ENCODE measurements around the gene TLR9. TPM values are rescaled to one million over a fixed set of nuclear protein-coding genes. Genes with fewer than 3 reads are reported as not detected.

Gene TLR9
- total RNA-seq, 2 donors from 2014 or later = 0.25 to 0.27 TPM

DNA sequence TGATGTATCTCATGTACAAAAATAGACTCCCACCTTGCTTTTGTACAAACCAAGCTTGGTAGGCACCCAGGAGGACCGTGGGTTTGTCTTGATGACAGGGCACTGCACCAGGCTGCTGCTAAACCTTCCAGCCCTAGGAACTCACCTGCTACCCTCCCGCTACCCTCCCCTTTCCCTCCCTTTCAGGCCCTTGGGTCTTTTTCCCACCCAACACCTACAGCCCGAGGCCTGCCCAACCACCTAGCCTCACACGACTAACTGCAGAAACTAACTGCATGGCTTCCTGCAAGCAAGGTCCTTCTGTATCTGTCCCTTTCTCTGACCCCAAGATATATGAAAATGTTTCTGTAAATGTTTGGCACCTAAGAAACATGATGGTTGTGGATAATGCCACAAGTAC, 31.2 kb upstream of the TLR9 start:
- H3K27me3 ChIP-seq = no peaks in the 10 kb centered on the region
- H3K27ac ChIP-seq = no peak overlapping the region
- no peak overlapping the region for H3K4me3 ChIP-seq
- peaks cover 43% of the 10 kb centered on the region for H3K36me3 ChIP-seq
- DNase-seq = no peak
- TF ChIP-seq CTCF (IDR thresholded peaks at IDR 0.05) = no peak
- intact Hi-C loops (cut with DNase I) = no loop called here
- no peaks in the 10 kb centered on the region for H3K4me1 ChIP-seq
- H3K9me3 ChIP-seq = no peaks in the 10 kb centered on the region
- H3K9ac ChIP-seq (ENCODE audit: low read depth in 2 of 2, low read length in 2 of 2) = no peak overlapping the region

GRCh38 chr3:52256159-52256558, 30.7 kb upstream of the TLR9 start:
- Histone ChIP-seq H3K9ac (ENCODE audit: low read depth in 2 of 2, low read length in 2 of 2) (no peak overlapping the region), H3K36me3 (peaks cover 40% of the 10 kb centered on the region), H3K4me1 (no peaks in the 10 kb centered on the region), H3K4me3 (no peak overlapping the region), H3K27me3 (no peaks in the 10 kb centered on the region), H3K9me3 (no peaks in the 10 kb centered on the region), H3K27ac (no peak overlapping the region)
- intact Hi-C loops (cut with DNase I) = no loop called here
- no peak for DNase-seq
- no peak for TF ChIP-seq CTCF (IDR thresholded peaks at IDR 0.05)

DNA sequence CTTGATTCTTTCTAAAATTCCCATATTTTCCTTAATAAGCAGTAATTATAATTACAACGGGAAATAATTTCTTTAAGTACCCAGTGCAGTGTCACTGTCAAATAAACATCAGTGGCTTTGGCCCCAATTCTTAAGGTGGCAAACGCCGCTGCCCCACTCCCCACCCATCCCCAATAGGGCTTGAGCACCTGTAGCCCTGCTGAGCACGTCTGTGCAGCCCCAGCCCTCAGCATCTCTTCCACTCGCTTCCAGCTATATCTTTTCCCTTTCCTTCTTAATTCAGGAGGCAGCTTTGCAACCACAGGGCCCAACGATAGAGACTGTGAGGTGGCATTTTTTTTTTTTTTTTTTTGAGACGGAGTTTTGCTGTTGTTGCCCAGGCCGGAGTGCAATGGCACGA, 29.2 kb upstream of the TLR9 start:
- no peak overlapping the region for H3K9ac ChIP-seq (ENCODE audit: low read depth in 2 of 2, low read length in 2 of 2)
- no peaks in the 10 kb centered on the region for H3K9me3 ChIP-seq
- no peak overlapping the region for H3K27ac ChIP-seq
- no peak for DNase-seq
- no peaks in the 10 kb centered on the region for H3K27me3 ChIP-seq
- no peak for TF ChIP-seq CTCF (IDR thresholded peaks at IDR 0.05)
- no peaks in the 10 kb centered on the region for H3K4me1 ChIP-seq
- intact Hi-C loops (cut with DNase I) = no loop called here
- H3K4me3 ChIP-seq = no peak overlapping the region
- H3K36me3 ChIP-seq = peaks cover 24% of the 10 kb centered on the region

- Histone ChIP-seq H3K27me3 (no peaks in the 10 kb centered on the region), H3K4me1 (no peaks in the 10 kb centered on the region), H3K27ac (no peak overlapping the region), H3K9ac (ENCODE audit: low read depth in 2 of 2, low read length in 2 of 2) (no peak overlapping the region), H3K36me3 (peaks cover 14% of the 10 kb centered on the region), H3K9me3 (no peaks in the 10 kb centered on the region), H3K4me3 (no peak overlapping the region)
- no peak for TF ChIP-seq CTCF (IDR thresholded peaks at IDR 0.05)
- intact Hi-C loops (cut with DNase I) = no loop called here
- DNase-seq = no peak
Measured at GRCh38 chr3:52253314-52254304, 28.2 kb upstream of the TLR9 start.

- no peaks in the 10 kb centered on the region for H3K36me3 ChIP-seq
- H3K9me3 ChIP-seq = no peaks in the 10 kb centered on the region
- no peak overlapping the region for H3K4me3 ChIP-seq
- TF ChIP-seq CTCF (IDR thresholded peaks at IDR 0.05) = no peak
- H3K9ac ChIP-seq (ENCODE audit: low read depth in 2 of 2, low read length in 2 of 2) = no peak overlapping the region
- H3K27ac ChIP-seq = no peak overlapping the region
- no peaks in the 10 kb centered on the region for H3K4me1 ChIP-seq
- no peak for DNase-seq
- no peaks in the 10 kb centered on the region for H3K27me3 ChIP-seq
- intact Hi-C loops (cut with DNase I) = no loop called here
Measured at GRCh38 chr3:52250122-52250521, 24.7 kb upstream of the TLR9 start.
